HK-2 (cell line): ENCODE data around the gene BMERB1.
"Not testable (repeated sequence)": the region's sequence is repeated elsewhere in the genome, so short reads cannot be mapped to it uniquely, and the experiment has no call there.

ENCODE experiments used
- DNase-seq: peaks from one replicate; pipeline ENCODE4 v3.0.0-alpha.2; 2018; ENCODE audit not compliant: unreplicated experiment

Gene BMERB1

DNA sequence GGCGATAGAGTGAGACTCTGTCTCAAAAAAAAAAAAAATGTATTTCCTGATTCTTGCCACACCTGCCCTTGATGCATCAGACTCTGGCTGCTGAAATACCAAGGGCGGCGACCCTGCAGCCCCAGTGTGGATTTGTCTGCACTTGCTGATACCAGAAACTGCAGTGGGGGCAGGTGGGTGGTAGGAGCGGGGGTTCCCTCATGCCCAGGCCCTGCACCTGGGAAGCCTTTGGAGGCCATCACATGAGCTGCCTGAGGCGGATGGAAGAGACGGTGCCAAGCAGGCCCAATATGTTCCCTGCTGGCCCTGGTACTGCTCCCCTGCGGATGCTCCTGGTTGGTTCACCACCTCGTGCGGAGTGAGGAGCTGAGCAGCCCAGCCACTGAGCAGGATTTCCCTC is 157.9 kb downstream of the BMERB1 start:
- no peak for DNase-seq

DNA sequence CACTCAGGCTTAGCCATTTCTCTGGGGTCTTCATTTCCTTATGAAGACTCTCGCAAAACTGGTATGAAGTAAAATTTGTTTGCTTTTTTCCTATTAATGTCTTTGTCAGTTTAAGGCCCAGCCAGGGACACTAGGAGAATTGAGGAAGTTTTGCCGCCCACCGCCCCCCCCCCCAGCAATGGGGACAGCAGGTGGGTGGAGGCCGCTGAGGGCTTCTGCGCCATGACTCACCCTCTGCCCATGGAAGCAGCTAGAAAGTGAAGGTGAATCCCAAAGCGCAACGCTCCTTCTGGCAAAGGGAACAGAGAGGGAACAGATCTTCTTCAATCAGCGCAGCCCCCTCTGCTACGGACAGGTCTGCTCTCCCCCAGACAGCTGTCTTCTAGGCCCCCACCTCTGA is 158.8 kb downstream of the BMERB1 start:
- no peak for DNase-seq

DNA sequence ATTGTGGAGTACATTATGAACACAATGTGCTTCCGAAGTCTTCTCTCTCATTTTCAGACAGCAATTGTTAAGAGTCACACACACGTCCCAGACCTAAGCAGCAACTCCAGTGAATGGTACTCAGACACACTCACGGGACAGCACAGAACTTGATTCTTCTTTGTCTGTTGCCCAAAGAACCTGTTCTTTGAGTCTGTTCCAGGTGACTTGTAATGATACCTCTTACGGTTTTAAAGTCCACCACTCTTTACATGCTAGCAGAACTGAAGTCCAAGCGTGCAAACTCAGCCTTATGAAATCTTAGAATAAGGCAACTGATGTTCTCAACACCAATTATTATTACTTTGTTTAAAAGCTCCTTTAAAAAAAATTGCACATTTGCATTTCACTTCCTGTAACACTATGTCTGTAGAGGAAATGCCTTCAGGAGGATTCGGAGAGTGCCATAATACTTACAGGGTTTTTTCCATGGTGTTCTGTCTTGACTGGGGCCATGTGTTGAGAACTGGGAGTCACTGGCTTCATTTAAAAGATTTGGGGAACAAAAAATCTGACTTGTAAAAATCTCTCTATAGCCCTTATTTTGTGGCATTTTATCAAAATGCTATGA is 160.4 kb downstream of the BMERB1 start:
- DNase-seq: no peak

DNA sequence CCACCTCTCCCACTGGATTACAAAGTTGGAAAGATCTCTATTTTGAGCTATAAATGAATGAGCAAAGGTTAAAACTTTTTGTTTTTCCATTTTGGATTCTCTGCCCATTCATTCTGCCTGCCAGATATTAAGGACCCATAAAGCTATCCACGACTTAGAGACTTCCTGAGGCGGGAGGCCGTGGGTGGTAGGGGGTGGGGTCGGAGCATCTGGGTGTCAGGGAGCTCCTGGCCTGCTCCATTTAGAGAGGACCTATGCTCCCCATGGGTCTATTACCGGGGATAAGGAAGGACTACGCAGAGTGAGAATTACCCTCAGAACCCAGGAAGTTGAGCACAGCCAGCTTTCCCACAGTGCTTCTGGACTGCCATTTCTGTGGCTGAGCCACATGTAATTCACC is 162.7 kb downstream of the BMERB1 start:
- no peak for DNase-seq

DNA sequence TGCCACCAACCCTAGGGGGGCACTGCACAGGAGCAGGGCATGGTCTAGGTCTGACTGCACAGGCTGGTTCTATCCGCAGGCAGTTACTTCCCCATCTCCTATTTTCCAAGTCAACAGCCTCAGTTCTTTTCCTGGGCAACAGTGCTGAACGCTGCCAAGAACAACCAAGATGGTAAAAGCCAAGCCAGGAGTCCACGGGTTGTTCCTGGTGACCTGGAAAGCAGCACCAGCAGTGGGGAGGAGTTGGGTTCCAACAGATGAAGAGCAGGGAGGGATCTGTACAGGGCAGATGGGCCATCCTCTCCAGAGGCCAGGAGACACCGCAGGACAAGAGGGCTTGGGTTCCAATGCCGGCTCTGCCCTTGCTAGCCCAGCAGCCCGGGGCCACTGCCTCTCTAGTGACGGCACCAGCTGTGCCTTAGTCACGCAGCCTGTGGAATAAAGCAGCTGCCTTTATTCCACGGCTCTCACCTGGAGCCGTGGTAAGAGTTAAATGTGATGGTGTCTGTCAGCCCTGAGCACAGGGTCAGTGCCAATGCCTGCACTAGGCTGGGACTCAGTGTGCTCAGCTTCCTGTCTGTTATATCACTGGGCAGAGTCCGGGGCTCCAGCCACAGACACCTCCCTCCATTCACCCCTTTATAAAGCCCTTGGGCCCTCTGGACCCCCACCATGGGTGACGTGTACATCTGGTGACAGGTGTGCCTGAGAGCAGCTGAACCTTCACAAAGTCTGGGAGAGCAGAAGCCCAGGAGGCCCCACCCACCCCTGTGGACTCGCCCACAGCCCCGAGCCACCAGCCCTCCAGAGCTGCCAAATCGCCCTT is 163.6 kb downstream of the BMERB1 start:
- no peak for DNase-seq

DNA sequence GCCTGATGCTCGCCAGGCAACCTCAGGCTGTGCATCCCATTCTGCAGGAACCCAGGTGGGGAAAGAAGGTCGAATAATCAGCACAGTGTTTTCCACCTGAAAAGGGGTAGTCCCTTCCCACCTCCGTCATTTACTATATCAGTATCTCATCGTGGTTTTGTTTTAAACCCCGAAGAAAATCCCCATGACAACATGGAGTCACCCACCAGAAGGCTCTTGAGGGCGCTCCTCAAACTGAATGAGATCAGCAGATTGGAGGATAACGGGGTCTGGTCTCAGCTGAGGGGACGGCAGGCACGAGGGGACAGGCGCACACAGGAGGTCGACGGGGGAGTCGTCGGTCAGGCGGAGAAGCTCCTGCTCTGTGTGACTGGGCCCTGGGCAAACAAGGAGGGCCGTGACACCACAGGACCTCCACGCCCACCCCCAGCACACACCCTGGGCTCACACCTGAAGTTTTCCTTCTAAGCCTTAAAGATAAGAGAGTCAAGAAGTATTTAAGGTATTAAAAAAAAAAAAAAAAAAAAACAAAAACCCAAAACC is 164.3 kb downstream of the BMERB1 start:
- DNase-seq: no peak

DNA sequence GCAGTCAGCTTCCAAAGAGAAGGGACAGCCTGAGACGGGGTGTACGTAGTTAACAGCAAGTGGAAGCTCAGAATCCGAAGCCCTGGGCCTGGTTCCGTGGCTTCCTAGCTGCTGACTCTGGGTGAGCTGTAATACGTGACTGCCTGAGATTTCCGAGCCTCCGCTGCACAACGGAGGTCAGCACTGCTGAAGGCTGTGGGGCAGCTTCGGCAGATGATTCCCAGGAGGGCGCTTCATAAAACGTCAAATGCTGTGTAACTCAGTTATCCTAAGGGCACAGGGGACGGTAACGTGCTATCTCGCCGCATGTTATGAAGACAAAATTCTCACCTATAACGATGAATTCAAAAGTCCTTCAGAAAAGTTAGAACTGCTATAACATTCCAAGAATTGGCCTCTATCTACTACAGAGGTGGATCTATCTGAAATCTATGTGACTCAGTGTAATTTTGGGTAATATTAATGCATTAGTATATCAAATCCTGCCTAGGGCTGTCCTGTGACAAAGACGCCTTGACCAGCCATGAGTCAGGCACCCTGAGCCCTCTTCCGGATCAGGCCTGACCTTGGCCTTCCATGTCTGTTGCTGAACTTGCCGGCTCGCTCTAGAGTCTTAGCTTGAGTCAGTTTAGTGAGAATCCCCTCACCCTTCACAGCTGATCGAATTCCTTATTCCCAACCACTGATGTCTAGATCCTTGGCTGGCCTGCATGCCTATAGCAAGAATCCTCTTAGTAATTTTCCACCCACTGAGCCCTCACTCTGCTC is 165.1 kb downstream of the BMERB1 start:
- no peak for DNase-seq

DNA sequence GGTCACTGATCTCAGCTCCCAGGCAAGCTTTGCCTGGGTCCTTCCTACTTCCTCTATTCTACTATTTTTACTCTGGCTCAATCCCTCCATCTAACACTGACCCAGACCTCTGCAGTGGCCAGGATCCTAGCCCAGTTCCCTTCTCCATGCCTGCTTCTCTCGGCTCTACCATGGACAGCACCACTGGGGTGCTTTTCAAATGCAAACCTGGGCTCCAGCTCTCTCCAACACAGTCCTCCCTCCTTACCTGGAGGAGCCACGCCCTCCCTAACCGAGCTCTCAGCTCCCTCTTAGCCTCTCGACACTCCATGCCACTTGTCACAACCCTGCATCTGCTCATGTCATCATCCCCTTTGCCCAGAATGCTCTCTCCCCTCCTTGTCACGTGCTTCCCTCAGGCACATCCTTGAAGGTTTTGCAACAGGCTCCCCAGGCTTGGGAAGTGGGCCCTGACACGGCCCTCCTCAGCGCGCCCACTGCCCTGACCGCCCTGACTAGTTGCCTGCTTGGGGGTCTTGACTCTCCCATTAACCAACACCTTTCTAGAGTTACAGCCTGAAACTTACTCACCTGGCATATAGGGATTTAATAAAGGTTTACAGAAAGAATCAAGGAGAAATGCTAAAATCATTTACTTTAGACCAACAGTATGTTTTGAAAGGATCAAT is 167.0 kb downstream of the BMERB1 start:
- no peak for DNase-seq

DNA sequence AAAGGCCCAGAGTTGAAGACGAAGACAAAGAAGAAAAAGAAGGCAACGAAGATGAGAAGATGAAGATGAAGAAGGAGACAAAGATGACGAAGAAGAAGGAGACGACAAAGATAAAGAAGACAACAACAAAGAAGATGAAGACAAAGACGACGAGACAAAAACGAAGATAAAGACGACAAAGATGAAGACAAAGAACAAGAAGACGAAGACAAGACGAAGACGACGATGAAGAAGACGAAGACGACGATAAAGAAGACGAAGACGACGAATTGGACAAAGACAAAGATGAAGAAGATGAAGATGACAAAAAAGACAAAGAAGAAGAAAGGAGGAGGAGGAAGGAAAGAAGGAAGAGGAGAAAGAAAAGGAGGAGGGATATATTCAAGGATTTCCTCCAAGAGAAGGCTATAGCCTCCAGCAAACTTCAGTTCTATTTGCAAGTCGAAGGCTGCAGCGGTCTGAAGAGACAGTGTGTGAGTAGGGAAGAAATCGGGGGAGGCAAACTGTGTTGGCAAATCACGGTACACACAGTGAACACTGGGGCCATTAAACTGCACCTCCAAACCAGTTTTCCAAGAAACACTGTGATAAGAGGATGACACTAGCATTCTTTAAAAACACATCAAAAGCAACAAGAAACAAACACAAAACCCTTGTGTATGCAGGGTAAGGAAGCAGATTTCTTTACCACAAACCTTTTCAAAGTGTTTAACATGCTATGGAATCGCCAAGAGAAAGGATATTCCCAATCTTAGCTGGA is 168.1 kb downstream of the BMERB1 start:
- DNase-seq: no peak

DNA sequence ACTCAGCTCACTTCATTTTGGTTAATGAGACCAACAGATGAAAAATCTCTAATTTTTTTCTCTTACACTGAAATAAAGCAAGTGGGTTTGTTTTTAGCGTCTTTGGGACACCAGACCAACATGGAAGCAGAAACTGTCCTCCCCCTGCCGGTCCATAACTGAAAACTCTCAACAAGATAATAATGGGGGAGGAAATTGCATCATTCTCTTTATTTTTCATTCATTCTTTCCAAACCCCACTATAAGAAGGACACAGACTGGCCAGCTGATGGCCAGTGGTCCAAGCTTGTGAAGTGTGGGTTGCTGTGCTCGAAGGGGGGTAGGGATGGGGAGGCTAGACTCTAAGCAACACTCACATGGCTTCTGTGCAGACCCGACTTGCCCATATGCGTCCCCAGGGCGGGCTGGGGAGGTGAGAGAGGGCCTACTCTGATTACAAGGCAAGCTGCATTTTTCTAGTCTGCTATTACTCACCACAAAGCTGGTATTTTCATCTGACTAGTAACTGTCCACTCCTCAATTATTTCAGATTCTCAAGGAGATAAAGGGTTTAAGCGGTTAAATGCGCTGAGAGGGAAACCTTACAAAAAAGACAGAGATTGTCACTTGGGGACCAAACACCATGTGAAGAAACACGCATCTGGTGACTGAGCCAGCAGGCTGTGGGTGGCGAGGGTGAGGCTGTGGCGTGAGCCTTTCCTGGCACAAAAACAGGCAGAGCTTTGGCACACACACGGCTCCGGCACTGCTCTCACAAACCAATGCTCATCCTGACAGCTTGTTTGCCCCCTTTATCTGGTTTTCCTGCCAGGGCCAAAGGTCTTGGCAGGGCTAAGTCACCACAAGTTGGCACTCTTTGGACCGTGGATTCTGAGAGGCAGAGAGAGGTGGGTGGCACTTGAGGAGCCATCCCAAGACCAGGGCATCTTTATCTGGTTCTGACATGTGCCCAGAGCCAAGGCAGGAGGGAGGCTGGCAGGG is 170.4 kb downstream of the BMERB1 start:
- no peak for DNase-seq

DNA sequence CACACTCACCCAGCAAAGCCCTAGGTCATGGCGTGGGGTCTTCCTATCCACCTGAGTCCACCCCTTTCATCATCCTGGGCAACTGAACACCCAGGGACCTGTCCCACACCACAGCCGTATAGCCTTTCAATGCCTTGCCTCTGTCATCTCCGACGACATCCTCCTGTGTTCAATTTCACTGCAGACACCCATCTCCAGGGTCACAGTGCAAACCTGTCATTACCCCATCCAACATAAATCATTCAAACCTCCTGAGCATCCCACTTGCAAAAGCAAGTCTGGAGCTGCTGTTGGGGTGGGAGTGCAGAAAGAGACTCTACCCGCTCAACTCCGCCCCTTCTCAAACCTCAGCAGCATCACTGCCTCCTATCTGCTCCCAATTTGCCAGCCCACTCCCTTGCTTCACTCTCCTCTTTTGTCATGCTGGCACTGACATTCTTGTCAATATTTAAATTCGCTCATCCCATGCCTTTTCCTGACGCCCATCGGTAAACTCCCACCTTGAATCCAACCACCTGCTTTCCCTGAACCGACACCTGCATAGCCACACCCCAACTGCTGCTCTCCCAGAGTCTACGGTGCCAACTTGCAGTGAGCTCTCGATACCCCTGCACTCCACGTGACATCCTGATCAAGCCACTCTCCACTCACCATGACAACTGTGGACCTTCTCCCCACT is 171.6 kb downstream of the BMERB1 start:
- no peak for DNase-seq

DNA sequence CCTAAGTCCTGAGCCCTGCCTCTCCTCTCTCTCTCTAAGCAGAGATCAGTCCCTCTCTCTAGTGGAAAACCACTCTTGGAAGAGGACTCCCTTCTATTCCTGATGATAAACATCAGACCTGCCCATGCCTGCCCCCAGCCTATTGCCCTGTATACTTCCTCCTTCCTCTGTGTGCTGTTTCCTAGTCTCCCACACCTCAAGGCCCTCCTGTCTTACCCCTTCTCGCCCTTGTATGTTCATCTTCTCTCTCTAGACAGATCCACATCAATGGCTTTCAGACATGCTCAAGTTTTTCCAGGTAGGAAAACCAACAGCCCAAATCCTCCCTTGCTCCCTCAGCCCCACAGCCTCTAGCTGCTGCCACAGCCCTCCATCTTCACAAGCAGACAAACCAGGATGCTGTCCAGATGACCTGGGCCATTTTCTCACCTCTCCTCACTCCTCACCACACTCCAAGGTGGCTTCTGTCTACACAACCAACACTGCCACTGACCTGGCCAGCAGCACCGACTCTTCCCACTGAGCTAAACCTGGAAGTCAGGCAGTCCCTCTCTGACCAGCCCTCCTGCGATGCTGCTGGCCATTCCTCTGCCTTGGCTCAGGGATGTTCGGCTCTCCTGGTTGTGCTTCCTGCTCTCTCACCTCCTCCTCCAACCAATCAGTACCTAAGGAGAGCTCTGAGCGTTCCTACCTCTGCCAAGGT is 172.3 kb downstream of the BMERB1 start:
- DNase-seq: no peak

DNA sequence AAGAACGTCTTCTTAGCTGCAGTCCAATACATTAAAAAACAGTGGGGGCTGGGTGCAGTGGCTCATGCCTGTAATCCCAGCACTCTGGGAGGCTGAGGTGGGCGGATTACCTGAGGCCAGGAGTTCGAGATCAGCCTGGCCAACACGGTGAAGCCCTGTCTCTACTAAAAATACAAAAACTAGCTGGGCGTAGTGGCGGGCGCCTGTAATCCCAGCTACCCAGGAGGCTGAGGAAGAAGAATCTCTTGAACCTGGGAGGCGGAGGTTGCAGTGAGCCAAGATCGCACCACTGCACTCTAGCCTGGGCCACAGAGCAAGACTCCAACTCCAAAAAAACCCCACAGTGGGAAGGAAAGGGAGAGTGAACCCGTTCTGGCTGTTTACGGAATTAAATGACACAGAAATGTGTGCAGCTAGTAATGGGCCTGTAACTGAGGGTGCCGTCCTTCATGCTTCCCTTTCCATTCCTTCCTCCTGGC is 172.9 kb downstream of the BMERB1 start:
- not testable (repeated sequence) for DNase-seq

DNA sequence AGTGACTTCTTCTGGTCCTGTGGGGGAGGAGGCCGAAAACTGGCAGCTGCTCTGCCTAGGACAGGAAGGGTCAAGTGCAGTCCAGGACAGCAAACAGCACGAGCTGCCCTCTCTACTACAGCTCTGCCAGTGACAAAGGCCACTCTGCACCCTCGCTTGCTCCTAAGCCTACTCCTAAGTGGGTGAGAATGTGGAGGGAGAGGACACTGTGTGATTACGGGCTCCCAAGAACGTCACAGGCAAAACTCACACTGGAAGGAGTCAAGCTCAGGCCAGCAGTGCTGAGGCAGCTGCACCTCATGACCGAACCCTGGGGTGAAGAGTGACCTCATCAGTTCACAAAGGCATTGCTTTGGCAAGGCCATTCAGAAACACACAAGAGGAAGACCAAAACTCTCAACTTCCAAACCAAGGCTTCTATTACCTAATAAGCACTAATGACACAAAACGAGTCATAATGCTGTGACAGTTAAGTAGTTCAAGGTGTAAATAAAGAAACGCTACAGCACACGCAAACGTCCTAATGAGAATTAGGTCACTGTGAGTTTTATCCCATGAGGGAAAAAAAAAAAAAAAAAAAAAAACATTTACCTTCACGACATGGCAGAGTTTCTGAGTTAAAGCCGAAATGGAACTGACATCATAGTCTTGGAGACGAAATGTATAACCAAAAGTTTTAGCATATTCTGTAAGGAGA is 173.5 kb downstream of the BMERB1 start:
- DNase-seq: no peak

DNA sequence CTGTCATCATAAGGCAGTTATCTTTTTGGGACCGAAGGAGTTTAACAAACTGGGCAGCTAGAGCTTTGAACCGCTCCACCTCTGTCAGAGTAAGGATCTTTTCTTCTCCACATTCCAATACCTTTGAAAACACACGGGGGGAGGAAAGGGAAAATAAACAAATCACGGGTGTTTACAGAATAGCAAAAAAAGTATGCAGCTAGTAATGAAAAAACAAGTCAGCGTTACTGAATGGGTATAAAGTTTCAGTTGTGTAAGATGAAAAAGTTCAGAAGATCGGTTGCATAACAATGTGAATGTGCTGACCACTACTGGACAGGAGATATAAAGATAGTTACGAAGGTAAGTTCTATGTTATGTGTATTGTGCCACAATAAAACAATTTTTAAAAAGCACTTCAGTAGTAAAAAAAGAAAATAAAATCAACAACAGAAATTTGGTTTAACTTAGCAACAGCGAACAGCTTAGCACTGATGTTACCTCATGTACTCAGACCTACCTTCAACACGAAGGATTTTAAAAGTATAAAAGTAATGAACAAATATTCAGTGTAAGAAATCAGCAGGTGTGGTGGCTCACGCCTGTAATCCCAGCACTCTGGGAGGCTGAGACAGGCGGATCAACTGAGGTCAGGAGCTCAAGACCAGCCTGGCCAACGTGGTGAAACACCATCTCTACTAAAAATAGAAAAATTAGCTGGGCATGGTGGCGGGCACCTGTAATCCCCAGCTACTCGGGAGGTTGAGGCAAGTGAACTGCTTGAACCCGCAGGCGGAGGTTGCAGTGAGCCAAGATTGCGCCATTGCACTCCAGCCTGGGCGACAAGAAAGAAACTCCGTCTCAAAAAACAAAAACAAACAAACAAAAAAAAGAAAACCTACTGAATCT is 174.3 kb downstream of the BMERB1 start:
- DNase-seq: no peak

DNA sequence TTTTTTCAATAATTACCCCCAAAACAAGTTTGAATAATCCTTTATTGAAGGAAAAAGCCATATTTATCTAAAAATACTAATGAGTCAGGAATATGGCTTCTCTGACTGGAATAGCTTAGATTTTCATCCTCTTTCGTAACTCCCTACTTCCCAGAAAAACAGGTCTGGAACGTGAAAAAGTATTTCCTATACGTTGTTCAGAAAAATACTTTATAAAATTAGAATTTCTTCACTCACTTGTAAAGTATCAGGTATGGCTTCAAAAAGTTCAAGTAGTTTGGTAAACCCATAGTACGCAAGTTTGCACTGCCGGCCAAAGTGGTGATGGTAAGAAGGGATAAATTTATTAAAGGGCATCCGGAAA is 174.9 kb downstream of the BMERB1 start:
- no peak for DNase-seq

DNA sequence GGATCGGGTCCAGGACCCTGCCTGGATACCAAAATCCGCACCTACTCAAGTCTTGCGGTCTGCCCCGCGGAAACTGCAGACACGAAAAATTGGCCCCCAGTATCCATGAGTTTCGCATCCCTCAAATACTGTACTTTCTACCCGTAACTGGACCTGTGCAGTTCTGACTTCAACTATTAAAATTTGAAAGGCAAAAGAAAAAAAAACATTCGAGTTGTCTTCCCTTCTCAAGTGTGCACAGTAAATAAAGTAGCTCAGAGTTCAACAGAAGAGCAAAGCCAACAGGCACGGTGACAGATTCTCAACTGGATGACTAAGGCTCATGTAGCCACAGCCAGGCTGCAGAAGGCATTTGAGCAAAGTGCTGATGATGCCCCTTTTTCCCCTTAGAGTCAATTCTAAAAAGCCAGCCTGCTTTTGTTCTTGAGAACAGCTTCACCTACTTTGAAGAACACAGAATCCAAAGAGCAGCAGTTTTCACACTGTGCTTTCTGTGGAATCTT is 176.0 kb downstream of the BMERB1 start:
- DNase-seq: no peak
